ELF-1 (cell line): ENCODE results near the gene ZNF319.

ENCODE experiments used
- DNase-seq: peaks from one replicate; pipeline ENCODE4 v3.0.0-alpha.2; 2016; ENCODE audit warnings: low read depth, low spot score

ZNF319 gene

GRCh38 chr16:57999971-58000705, at the start of gene ZNF319:
Gene ZNF319, minus strand, starts transcription at chr16:58000672. Its CDS starts 2,407 bp downstream, at chr16:57998265.
- DNase-seq = no peak

GRCh38 chr16:58049232-58050185, 49.0 kb upstream of the ZNF319 start:
- DNase-seq = peak; percentile 48

- no peak for DNase-seq
Observed at GRCh38 chr16:58048494-58049231, 48.2 kb upstream of the ZNF319 start.

- DNase-seq = peak; percentile 78
Observed at GRCh38 chr16:58047557-58048348, 47.3 kb upstream of the ZNF319 start.

- no peak for DNase-seq
Observed at GRCh38 chr16:58046936-58047335, 46.5 kb upstream of the ZNF319 start.

- no peak for DNase-seq
Observed at GRCh38 chr16:58046054-58046881, 45.8 kb upstream of the ZNF319 start.

GRCh38 chr16:58045096-58045495, 44.6 kb upstream of the ZNF319 start:
- no peak for DNase-seq

- no peak for DNase-seq
Observed at GRCh38 chr16:58044266-58045019, 44.0 kb upstream of the ZNF319 start.

- DNase-seq = no peak
Observed at GRCh38 chr16:58043571-58044155, 43.2 kb upstream of the ZNF319 start.

- no peak for DNase-seq
Observed at GRCh38 chr16:58042886-58043515, 42.5 kb upstream of the ZNF319 start.

- no peak for DNase-seq
Observed at GRCh38 chr16:58042001-58042885, 41.8 kb upstream of the ZNF319 start.

GRCh38 chr16:58041628-58041955, 41.1 kb upstream of the ZNF319 start:
- no peak for DNase-seq

GRCh38 chr16:58040945-58041627, 40.6 kb upstream of the ZNF319 start:
- no peak for DNase-seq

GRCh38 chr16:58040496-58040846, 40.0 kb upstream of the ZNF319 start:
- DNase-seq = no peak

GRCh38 chr16:58039829-58040495, 39.5 kb upstream of the ZNF319 start:
- DNase-seq = no peak

GRCh38 chr16:58038219-58038641, 37.8 kb upstream of the ZNF319 start:
- no peak for DNase-seq
